Measurements from ENCODE around the gene ADAM12. TPM values are rescaled to one million over a fixed set of nuclear protein-coding genes. Genes with fewer than 3 reads are reported as not detected.
A peak's percentile ranks its signal among the peaks of the same experiment; 100 is the strongest.
"Not testable (repeated sequence)": the region's sequence is repeated elsewhere in the genome, so short reads cannot be mapped to it uniquely, and the experiment has no call there.

The ADAM12 gene
- polyA plus RNA-seq, 3 donors: 25.6 to 27.1 (median 26.1) TPM

DNA sequence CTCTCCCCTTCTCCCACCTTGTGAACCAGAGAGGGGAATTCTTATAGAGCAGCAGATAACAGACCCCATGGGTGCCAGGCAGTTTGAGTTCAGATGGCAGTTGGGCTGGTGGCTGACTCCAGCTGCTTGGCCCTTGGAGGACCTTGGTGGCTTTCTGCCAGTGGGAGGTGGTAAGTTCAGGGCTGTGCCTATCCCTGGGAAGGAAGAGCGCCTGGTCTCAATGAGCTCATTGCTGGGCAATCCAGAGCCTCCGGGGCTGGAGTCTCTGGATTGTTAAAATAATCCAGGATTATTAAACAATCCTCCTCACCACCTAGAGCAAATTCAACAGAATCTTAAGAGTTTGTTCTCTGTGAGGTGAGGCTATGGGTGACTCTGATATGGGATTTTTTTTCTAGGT lies 386.7 kb downstream of the ADAM12 start:
- no peak for DNase-seq (ENCODE audit: low read depth in 3 of 3, low spot score in 2 of 3)

DNA sequence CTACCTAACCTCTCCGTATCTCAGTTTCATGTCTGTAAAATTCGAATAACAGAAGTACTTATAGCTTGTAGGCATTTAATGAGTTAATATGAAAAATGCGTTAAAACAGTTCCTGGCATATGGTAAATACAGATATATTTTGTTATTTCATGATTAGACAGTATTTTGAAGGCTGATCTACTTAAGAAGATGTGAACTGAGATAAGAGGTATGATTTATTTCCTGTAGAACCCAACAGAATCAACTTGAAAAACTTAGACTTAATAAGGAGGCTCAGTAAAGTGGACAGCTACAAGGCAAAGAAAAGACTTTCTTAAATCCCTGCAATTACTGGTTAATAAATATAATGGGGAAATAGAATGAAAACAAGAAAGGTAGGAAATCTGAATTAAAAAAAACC lies 388.6 kb downstream of the ADAM12 start:
- no peak for DNase-seq (ENCODE audit: low read depth in 3 of 3, low spot score in 2 of 3)

DNA sequence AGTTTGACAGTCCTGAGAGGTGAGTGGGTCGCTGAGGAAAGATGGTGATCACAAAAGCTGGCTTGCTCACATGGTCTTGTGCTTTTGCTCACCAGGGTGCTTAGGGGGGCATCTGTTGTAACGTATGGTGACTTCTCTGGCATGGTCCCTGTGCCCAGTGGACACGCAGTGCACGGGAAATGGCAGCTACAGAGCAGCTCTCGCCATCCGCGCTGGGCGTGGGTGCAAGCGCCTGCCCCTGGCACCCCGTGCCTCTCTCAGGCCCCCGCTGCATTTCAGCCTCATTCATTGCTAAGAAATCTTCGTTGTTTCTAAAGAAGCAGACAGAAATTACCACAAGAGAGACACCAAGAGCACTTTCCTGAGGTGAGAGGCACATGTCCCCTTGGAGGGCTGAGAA lies 390.7 kb downstream of the ADAM12 start:
- DNase-seq (ENCODE audit: low read depth in 3 of 3, low spot score in 2 of 3): no peak

DNA sequence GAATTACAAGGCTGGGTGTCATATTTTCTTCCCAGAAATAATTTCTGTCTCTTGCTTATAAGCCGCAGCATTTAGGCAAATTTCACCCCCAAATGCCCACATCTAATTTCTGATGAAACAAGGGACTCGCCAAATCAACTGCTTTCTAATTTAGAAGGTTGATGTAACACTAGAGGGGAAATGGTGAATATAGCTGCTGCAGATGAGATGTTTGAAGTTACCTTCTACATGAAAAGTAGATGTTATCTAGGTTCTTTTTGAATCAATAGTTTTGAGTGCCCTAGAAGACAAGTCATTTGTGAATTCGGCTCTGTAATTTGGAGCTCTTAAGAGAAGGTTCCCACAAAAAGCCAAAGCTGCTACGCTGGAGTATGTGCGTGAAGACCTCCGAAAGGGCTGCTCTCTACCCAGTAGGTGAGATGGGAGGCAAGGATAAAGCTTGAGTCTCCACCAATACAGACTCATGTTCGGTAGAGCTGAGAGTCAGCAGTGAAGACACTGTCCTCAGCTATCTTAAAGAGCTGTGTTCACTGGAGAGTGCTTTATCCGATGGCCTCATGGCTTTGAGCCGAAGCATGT lies 392.5 kb downstream of the ADAM12 start:
- no peak for DNase-seq (ENCODE audit: low read depth in 3 of 3, low spot score in 2 of 3)

DNA sequence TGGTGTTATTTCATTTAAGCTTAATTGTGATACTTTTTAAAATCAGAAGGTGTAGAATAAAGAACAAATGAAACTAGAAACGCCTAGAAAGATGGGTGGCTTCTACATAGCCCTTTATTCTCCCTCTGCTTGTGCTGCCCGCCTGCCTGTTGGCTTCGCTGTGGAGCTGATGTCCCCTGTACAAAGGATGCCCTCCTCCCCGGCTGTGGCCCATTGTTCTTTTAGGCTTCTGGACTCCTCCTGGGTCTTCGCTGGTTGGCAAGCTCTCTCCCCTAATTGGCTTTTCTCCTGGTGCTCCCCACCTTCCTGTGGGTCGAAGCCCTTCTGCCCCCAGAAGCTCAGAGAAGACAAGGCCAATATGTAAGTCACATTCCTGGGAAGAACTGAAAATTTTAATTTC lies 393.7 kb downstream of the ADAM12 start:
- DNase-seq (ENCODE audit: low read depth in 3 of 3, low spot score in 2 of 3): no peak

- DNase-seq (ENCODE audit: low read depth in 3 of 3, low spot score in 2 of 3): no peak
Observed at GRCh38 chr10:125992254-125992653, 396.0 kb downstream of the ADAM12 start.

DNA sequence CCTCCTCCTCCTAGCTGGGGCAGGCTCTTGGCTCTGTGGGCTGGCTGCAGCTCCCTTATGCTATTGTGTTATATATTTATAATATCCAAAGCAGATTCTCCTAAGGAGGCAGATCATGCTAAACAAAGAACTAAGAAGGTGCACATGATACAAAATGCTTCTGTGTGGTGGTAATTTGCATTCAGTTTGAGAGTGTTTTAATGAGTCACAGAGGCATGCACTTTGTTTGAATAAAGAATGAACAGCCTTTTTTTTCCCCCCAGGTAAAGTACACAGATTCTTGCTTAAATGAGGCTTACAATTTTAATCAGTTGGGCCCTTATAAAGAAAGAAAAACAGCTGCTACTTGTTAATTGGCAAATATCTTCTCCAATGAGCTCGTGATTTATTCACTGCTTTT lies 396.9 kb downstream of the ADAM12 start:
- no peak for DNase-seq (ENCODE audit: low read depth in 3 of 3, low spot score in 2 of 3)

- no peak for DNase-seq (ENCODE audit: low read depth in 3 of 3, low spot score in 2 of 3)
Observed at GRCh38 chr10:125990974-125991373, 397.3 kb downstream of the ADAM12 start.

DNA sequence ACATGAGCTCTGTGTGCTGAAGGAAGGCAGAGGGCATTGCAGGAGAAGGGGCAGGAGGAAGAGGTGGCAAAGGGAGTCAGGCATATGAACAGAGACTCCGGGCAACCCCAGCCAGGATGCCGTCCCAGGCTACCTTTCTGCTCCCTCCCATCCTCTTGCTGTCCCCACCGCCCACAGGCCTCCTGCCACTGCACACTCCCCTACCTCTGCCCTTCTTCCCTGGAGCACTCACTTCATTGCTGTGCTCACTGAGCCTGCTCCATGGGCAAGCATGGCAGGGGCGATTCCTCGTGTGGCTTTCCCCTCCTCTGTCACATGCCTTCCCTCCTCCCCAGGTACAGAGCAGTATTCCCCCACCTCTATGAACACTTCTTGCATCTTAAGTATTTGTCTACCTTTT lies 398.5 kb downstream of the ADAM12 start:
- DNase-seq (ENCODE audit: low read depth in 3 of 3, low spot score in 2 of 3): no peak

DNA sequence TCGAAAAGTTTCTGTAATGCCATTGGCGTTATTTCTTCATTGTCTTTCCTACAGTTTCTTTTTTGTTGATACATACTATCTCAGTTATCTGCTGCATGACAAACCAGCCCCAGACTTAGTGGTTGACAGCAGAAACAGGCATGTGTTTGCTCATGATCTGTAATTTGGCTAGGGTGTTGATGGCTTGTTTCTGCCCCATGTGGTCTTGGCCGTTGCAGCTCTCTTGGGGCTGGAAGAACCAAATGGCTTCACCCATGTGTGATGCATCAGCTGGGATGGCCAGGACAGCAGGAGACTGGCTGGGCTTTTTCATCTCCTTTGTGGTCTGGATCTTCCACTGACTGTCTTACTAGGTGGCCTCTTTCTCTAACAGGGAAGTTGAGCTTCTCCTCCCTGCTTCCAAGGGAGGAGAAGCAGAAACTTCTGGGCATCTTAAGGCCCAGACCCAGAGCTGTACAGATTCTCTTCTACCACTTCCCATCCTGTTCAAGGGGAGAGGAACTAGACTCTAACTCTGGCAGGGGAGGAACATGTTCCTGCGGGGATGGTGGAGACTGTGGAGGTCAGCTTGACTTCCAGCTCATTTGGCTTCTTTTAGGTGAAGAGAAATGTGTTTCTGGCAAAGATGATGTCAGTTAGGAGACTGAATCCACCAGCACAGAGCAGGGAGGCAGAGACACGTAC lies 402.6 kb downstream of the ADAM12 start:
- no peak for DNase-seq (ENCODE audit: low read depth in 3 of 3, low spot score in 2 of 3)

DNA sequence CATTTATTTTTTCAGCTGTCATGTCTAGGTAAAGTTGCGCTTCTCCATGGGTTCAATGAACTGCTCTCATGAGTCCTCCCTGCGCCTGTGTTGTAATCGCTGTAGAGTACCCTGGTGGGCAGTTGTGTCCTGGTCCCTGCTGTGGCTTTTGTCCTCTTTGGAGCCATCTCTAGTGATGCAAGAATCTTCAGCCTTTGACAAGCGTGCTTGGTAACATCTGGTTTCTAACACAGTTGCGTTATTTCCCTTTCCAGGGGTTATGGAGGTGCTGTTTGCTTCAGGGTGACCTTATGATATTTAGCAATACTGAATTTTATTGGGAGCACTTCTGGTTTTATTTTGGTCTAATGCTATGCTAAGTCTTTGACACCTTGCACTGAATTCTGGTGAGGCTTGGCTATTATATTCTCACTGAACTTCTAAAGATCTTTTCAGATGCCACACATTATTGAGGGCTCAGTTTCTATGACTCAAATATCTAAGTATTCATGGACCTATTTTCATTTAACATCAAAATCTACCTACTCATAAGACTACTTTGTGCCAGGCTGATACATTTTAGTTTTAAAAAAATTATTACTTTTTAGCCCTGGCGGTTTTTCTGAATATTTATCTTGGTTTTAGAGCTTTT lies 403.3 kb downstream of the ADAM12 start:
- no peak for DNase-seq (ENCODE audit: low read depth in 3 of 3, low spot score in 2 of 3)

DNA sequence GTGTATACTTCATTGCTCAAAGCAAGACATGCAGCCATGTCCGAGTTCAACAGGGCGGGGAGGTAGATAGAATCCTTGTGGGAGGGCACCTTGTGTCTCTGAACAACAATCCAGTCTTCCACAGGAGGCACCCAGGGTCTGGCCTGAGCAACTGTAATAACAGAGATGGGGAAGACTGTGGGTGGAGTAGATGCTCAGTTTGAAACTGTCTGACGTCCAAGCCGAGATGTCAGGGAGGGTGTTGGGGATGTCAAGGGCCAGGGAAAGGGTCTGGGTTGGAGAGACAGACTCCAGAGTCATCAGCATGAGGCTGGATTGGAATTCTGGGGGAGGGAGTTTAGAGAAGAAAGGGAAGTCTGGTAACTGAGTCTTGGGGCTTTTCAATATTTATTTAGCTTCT lies 403.9 kb downstream of the ADAM12 start:
- no peak for DNase-seq (ENCODE audit: low read depth in 3 of 3, low spot score in 2 of 3)

DNA sequence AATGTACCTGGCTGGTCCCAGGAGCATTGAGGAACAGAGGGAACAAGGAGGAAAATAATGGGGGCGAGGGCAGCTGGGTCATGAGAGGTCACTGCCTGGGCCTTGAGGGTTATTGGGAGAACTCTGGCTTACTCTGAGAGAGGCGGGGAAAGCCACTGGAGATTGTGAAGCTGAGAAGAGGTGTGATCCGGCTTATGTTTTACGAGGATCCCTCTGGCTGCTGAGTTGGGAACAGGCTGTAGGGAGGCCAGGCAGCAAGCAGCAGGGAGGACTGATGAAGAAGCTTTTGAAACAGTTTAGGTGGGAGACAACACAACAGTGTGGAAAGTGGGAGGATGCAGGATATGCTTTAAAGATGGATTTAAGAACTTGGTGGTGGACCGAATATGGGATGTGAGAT lies 404.6 kb downstream of the ADAM12 start:
- no peak for DNase-seq (ENCODE audit: low read depth in 3 of 3, low spot score in 2 of 3)

DNA sequence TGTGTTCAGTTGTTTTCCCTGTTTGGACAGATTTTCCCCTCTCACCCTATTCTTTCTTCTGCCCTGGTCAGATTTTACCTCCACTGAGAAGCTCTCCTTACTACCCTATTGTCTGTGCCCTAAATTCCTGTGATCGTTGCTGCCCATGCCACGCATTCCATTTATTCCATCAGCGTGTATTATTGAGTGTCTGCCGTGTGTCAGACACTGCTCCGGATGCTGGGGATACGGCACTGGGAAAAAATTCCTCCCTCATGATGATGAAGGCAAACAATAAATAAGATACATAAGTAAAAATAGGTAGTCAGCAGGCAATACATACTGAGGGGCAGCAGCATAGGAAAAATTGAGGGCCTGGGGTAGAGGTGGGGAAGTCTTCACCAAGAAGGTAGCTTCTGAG lies 405.1 kb downstream of the ADAM12 start:
- no peak for DNase-seq (ENCODE audit: low read depth in 3 of 3, low spot score in 2 of 3)

DNA sequence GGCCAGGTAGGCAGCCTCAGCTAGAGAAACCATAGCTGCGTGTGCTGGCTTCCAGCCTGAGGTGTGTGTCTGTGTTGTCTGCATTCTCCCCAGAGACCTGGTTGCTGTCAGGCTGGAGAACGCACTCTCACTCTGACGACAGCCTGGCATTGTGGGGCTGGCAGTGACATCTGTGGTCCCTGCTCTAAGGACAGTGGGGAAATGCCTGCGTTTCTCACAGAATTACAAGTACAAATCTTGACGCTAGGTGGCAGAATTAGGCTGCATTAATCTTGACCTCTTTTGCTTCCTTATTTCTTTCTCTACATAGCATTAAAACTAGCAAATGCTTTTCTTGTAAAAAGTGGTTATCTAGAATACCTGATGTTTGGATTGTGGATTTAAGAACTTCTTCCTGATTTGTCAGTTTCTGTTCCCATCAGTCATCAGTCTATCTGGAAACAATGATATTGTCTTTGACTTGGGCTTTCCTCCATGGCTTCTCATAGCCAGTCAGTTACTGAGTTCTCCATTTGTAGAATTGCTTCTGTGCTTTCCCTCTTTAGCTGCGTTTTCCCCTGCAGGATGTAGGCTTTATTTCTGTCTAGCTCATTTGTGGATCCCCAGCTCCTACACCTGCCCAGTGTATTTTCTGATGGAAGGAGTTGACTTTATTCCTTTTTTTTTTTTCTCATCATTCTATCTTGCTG lies 405.9 kb downstream of the ADAM12 start:
- DNase-seq (ENCODE audit: low read depth in 3 of 3, low spot score in 2 of 3): peak; percentile 64 to 69 (median 65)

- no peak for DNase-seq (ENCODE audit: low read depth in 3 of 3, low spot score in 2 of 3)
Observed at GRCh38 chr10:125980521-125981035, 407.7 kb downstream of the ADAM12 start.

DNA sequence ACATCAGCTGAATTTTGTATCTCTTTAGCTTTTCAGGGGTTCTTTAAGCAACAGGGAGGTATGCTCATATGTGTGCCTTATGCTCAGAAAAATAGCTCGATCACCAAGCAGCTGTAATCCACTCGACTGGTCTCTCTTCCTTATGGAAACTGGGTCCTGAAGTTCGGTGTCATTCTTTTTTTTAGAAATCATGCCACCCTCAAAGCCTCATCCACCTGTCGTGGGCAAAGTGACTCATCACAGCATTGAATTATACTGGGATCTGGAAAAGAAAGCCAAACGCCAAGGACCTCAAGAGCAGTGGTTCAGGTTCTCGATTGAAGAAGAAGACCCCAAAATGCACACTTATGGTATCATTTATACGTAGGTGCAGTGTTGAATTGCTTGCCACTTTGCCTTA lies 408.3 kb downstream of the ADAM12 start:
- no peak for DNase-seq (ENCODE audit: low read depth in 3 of 3, low spot score in 2 of 3)

DNA sequence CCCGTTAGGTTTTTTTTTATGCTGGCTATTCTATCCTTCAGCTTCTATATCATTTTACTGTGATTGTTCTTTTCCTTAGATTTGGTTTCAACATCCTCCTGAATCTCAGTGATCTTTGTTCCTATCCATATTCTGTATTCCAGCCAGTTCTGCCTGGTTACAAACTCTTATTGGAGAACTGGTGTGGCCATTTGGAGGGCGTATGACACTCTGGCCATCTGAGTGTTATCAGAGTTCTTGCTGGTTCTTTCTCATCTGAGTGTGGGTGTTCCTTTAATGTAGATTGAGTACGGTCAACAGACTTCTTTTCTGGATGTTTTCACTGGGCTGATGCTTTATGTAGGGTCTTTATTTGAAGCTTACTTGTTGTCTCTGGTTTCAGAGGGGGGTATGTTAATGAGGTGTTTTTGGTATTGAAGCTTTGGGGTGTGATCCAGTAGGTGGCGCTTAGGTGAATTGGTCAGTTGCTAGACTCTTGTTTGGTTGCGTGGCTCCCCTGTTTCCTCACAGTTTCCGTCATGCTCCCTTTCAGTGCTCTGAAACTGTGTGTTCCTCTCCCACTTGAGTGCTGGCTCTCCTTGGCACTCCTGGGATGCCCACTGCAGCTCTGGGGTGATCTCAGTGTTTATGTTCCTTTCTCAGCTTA lies 411.2 kb downstream of the ADAM12 start:
- DNase-seq (ENCODE audit: low read depth in 3 of 3, low spot score in 2 of 3): no peak

DNA sequence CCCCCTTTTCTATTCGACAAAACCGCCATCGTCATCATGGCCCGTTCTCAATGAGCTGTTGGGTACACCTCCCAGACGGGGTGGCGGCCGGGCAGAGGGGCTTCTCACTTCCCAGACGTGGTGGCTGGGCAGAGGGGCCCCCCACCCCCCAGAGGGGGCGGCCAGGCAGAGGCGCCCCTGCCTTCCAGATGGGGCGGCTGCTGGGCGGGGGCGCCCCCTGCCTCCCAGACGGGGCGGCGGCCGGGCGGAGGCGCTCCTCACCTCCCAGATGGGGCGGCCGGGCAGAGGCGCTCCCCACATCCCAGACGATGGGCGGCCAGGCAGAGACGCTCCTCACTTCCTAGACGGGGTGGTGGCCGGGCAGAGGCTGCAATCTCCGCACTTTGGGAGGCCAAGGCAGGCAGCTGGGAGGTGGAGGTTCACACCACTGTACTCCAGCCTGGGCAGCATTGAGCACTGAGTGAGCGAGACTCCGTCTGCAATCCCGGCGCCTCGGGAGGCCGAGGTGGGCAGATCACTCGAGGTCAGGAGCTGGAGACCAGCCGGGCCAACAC lies 418.1 kb downstream of the ADAM12 start:
- not testable (repeated sequence) for DNase-seq (ENCODE audit: low read depth in 3 of 3, low spot score in 2 of 3)

- no peak for DNase-seq (ENCODE audit: low read depth in 3 of 3, low spot score in 2 of 3)
Observed at GRCh38 chr10:125967533-125967932, 420.7 kb downstream of the ADAM12 start.

- no peak for DNase-seq (ENCODE audit: low read depth in 3 of 3, low spot score in 2 of 3)
Observed at GRCh38 chr10:125964558-125964957, 423.7 kb downstream of the ADAM12 start.
